ENCODE data around the gene IGFL1.

DNA sequence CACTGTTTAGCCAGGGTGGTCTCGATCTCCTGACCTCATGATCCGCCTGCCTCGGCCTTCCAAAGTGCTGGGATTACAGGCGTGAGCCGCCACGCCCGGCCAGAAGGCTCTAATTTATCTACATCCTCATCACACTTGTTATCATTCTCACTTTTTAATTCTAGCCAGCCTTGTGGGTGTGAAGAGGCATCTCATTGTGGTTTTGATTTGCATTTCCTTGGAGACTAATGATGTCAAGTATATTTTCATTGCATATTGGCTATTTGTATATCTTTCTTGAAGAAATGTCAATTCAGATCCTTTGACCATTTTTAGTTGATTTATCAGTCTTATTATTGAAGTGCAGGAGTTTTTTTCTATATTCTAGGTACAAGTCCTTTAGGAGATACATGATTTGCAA lies 39.6 kb downstream of the IGFL1 start:
- TF ChIP-seq, protein P1, sequence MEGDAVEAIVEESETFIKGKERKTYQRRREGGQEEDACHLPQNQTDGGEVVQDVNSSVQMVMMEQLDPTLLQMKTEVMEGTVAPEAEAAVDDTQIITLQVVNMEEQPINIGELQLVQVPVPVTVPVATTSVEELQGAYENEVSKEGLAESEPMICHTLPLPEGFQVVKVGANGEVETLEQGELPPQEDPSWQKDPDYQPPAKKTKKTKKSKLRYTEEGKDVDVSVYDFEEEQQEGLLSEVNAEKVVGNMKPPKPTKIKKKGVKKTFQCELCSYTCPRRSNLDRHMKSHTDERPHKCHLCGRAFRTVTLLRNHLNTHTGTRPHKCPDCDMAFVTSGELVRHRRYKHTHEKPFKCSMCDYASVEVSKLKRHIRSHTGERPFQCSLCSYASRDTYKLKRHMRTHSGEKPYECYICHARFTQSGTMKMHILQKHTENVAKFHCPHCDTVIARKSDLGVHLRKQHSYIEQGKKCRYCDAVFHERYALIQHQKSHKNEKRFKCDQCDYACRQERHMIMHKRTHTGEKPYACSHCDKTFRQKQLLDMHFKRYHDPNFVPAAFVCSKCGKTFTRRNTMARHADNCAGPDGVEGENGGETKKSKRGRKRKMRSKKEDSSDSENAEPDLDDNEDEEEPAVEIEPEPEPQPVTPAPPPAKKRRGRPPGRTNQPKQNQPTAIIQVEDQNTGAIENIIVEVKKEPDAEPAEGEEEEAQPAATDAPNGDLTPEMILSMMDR (IDR thresholded peaks at IDR 0.05), result no peak
- no peak for TF ChIP-seq POLR2A (IDR thresholded peaks at IDR 0.05)

All from vagina (tissue), 2 donors.